NOMO-1 treated with DMSO at 0.1 percent for 48 hours (cell line): ENCODE results near the gene EID2.
A peak's percentile ranks its signal among the peaks of the same experiment; 100 is the strongest.

Source experiments
- DNase-seq: peaks from one replicate; lab custom pipeline; 2025; ENCODE audit not compliant: unreplicated experiment; lab: John Stamatoyannopoulos, UW

Gene EID2

GRCh38 chr19:39539165-39539517, 820 bp downstream of the EID2 start:
- no peak for DNase-seq

GRCh38 chr19:39533791-39534190, 6.2 kb downstream of the EID2 start:
- DNase-seq = no peak

- DNase-seq = no peak
These were observed 6.9 kb downstream of the EID2 start for GRCh38 chr19:39533003-39533512.

- DNase-seq = peak; percentile 94
These were observed 7.5 kb downstream of the EID2 start, which contains the start of gene EID2B for GRCh38 chr19:39532233-39533002. Gene EID2B (minus strand): TSS chr19:39532852. CDS start chr19:39532802, 50 bp downstream.

GRCh38 chr19:39531834-39532232, 8.1 kb downstream of the EID2 start:
- DNase-seq = no peak

- no peak for DNase-seq
These were observed 14.8 kb downstream of the EID2 start for GRCh38 chr19:39525205-39525604.

GRCh38 chr19:39524495-39524894, 15.5 kb downstream of the EID2 start:
- DNase-seq = peak; percentile 6

GRCh38 chr19:39520541-39521484, 19.1 kb downstream of the EID2 start:
- no peak for DNase-seq

GRCh38 chr19:39518975-39519374, 21.0 kb downstream of the EID2 start:
- no peak for DNase-seq

GRCh38 chr19:39518458-39518857, 21.5 kb downstream of the EID2 start:
- DNase-seq = no peak

- no peak for DNase-seq
These were observed 22.5 kb downstream of the EID2 start for GRCh38 chr19:39517432-39517831.

- peak; percentile 6 for DNase-seq
These were observed 23.7 kb downstream of the EID2 start for GRCh38 chr19:39516270-39516669.

- DNase-seq = no peak
These were observed 24.3 kb downstream of the EID2 start for GRCh38 chr19:39515551-39516191.

- DNase-seq = no peak
These were observed 25.0 kb downstream of the EID2 start, which contains the start of gene SELENOV for GRCh38 chr19:39514840-39515550. Gene SELENOV (plus strand): TSS chr19:39515139. CDS start chr19:39515213, 74 bp downstream.

GRCh38 chr19:39512988-39513387, 27.0 kb downstream of the EID2 start:
- no peak for DNase-seq

GRCh38 chr19:39509233-39509632, 30.7 kb downstream of the EID2 start:
- DNase-seq = no peak

GRCh38 chr19:39508629-39509028, 31.3 kb downstream of the EID2 start:
- DNase-seq = no peak

GRCh38 chr19:39507715-39508364, 32.1 kb downstream of the EID2 start:
- DNase-seq = no peak

- DNase-seq = peak; percentile 52
These were observed 32.8 kb downstream of the EID2 start for GRCh38 chr19:39506944-39507714.
